Stimulated activated effector memory CD8-positive, alpha-beta T cell treated with anti-CD3 and anti-CD28 coated beads, Interleukin-12 subunit alpha, Interleukin-12 subunit beta, amount 100 ng/mL, for 72 hours (primary cell): ENCODE measurements around the gene NKD1.

Source experiments
- ATAC-seq: fragments of 150-1000 bp; cut with Tn5 transposase; 2 replicates; pipeline ENCODE4 v1.10.0; 2021
- DNase-seq, 2 donors: peaks; one replicate each; pipeline ENCODE4 v3.0.0; 2021 to 2022; ENCODE audit warnings: low spot score in 2 of 2
- H3K27ac Mint-ChIP-seq: one replicate; pipeline ENCODE4 v1.8.0; 2022; ENCODE audit warnings: mild to moderate bottlenecking, mixed read lengths
- H3K36me3 Mint-ChIP-seq: one replicate; pipeline ENCODE4 v1.8.0; 2022; ENCODE audit warnings: mild to moderate bottlenecking, mixed read lengths
- H3K4me1 Mint-ChIP-seq: one replicate; pipeline ENCODE4 v1.8.0; 2022; ENCODE audit warnings: mixed read lengths
- H3K4me3 Mint-ChIP-seq: one replicate; pipeline ENCODE4 v1.8.0; 2022; ENCODE audit warnings: mild to moderate bottlenecking, mixed read lengths
- H3K9me3 Mint-ChIP-seq: one replicate; pipeline ENCODE4 v1.8.0; 2022; ENCODE audit warnings: mixed read lengths

The NKD1 gene

GRCh38 chr16:50555952-50556673 is 7.9 kb downstream of the NKD1 start:
- no peak for ATAC-seq
- Mint-ChIP-seq H3K4me1 (peaks cover 5% of the 10 kb centered on the region), H3K36me3 (no peaks in the 10 kb centered on the region), H3K27ac (no peak overlapping the region), H3K4me3 (no peak overlapping the region), H3K9me3 (no peaks in the 10 kb centered on the region)
- no peak for DNase-seq

GRCh38 chr16:50557046-50557445 is 8.8 kb downstream of the NKD1 start:
- no peaks in the 10 kb centered on the region for H3K9me3 Mint-ChIP-seq
- no peak for ATAC-seq
- DNase-seq = no peak
- no peak overlapping the region for H3K4me3 Mint-ChIP-seq
- H3K27ac Mint-ChIP-seq = no peak overlapping the region
- H3K4me1 Mint-ChIP-seq = peaks cover 5% of the 10 kb centered on the region
- H3K36me3 Mint-ChIP-seq = no peaks in the 10 kb centered on the region

GRCh38 chr16:50558913-50559312 is 10.7 kb downstream of the NKD1 start:
- no peak for ATAC-seq
- H3K4me1 Mint-ChIP-seq = peaks cover 5% of the 10 kb centered on the region
- no peaks in the 10 kb centered on the region for H3K9me3 Mint-ChIP-seq
- H3K4me3 Mint-ChIP-seq = no peak overlapping the region
- no peaks in the 10 kb centered on the region for H3K36me3 Mint-ChIP-seq
- H3K27ac Mint-ChIP-seq = no peak overlapping the region
- DNase-seq = no peak

- no peak overlapping the region for H3K27ac Mint-ChIP-seq
- H3K36me3 Mint-ChIP-seq = no peaks in the 10 kb centered on the region
- no peak for DNase-seq
- ATAC-seq = no peak
- H3K4me3 Mint-ChIP-seq = no peak overlapping the region
- H3K9me3 Mint-ChIP-seq = no peaks in the 10 kb centered on the region
- peaks cover 5% of the 10 kb centered on the region for H3K4me1 Mint-ChIP-seq
Observed at GRCh38 chr16:50559342-50559741, 11.1 kb downstream of the NKD1 start.

- Mint-ChIP-seq H3K36me3 (no peaks in the 10 kb centered on the region), H3K9me3 (no peaks in the 10 kb centered on the region), H3K4me1 (peaks cover 5% of the 10 kb centered on the region), H3K27ac (no peak overlapping the region), H3K4me3 (no peak overlapping the region)
- DNase-seq (no peak), ATAC-seq (no peak)
Observed at GRCh38 chr16:50559804-50560514, 11.8 kb downstream of the NKD1 start.

GRCh38 chr16:50560903-50561863 is 13.0 kb downstream of the NKD1 start:
- Mint-ChIP-seq H3K27ac (no peak overlapping the region), H3K36me3 (no peaks in the 10 kb centered on the region), H3K4me3 (no peak overlapping the region), H3K4me1 (peaks cover 5% of the 10 kb centered on the region), H3K9me3 (no peaks in the 10 kb centered on the region)
- ATAC-seq (no peak), DNase-seq (no peak)

GRCh38 chr16:50562657-50563056 is 14.5 kb downstream of the NKD1 start:
- Mint-ChIP-seq H3K4me3 (no peak overlapping the region), H3K36me3 (no peaks in the 10 kb centered on the region), H3K9me3 (no peaks in the 10 kb centered on the region), H3K27ac (no peak overlapping the region), H3K4me1 (peaks cover 5% of the 10 kb centered on the region)
- no peak for DNase-seq
- no peak for ATAC-seq

GRCh38 chr16:50563989-50564388 is 15.8 kb downstream of the NKD1 start:
- no peaks in the 10 kb centered on the region for H3K4me1 Mint-ChIP-seq
- H3K27ac Mint-ChIP-seq = no peak overlapping the region
- ATAC-seq (no peak), DNase-seq (no peak)
- H3K36me3 Mint-ChIP-seq = no peaks in the 10 kb centered on the region
- no peaks in the 10 kb centered on the region for H3K9me3 Mint-ChIP-seq
- no peak overlapping the region for H3K4me3 Mint-ChIP-seq

- no peak overlapping the region for H3K27ac Mint-ChIP-seq
- ATAC-seq = no peak
- H3K4me1 Mint-ChIP-seq = peaks cover 5% of the 10 kb centered on the region
- no peak overlapping the region for H3K4me3 Mint-ChIP-seq
- H3K9me3 Mint-ChIP-seq = no peaks in the 10 kb centered on the region
- no peaks in the 10 kb centered on the region for H3K36me3 Mint-ChIP-seq
- DNase-seq = no peak
Observed at GRCh38 chr16:50565428-50565827, 17.2 kb downstream of the NKD1 start.

- H3K9me3 Mint-ChIP-seq = no peaks in the 10 kb centered on the region
Observed at GRCh38 chr16:50566014-50566962, 18.1 kb downstream of the NKD1 start.

GRCh38 chr16:50567651-50568050 is 19.5 kb downstream of the NKD1 start:
- no peak overlapping the region for H3K27ac Mint-ChIP-seq
- no peaks in the 10 kb centered on the region for H3K9me3 Mint-ChIP-seq
- no peak for ATAC-seq
- no peaks in the 10 kb centered on the region for H3K36me3 Mint-ChIP-seq
- H3K4me3 Mint-ChIP-seq = no peak overlapping the region
- DNase-seq = no peak
- H3K4me1 Mint-ChIP-seq = peaks cover 13% of the 10 kb centered on the region

More at GRCh38 chr16:50566014-50566962, 18.1 kb downstream of the NKD1 start:
- DNase-seq = no peak
- H3K27ac Mint-ChIP-seq = no peak overlapping the region
- H3K4me3 Mint-ChIP-seq = no peak overlapping the region
- ATAC-seq = peak; percentile 21
- H3K4me1 Mint-ChIP-seq = peaks cover 5% of the 10 kb centered on the region
- H3K36me3 Mint-ChIP-seq = no peaks in the 10 kb centered on the region

GRCh38 chr16:50568187-50568815 is 20.1 kb downstream of the NKD1 start:
- ATAC-seq = no peak
- Mint-ChIP-seq H3K9me3 (no peaks in the 10 kb centered on the region), H3K4me3 (no peak overlapping the region), H3K27ac (no peak overlapping the region), H3K36me3 (no peaks in the 10 kb centered on the region), H3K4me1 (peaks cover 13% of the 10 kb centered on the region)
- DNase-seq = no peak

GRCh38 chr16:50570354-50570753 is 22.2 kb downstream of the NKD1 start:
- ATAC-seq (no peak), DNase-seq (no peak)
- Mint-ChIP-seq H3K4me3 (no peak overlapping the region), H3K36me3 (no peaks in the 10 kb centered on the region), H3K27ac (no peak overlapping the region), H3K4me1 (peaks cover 13% of the 10 kb centered on the region), H3K9me3 (no peaks in the 10 kb centered on the region)
